K562 (cell line): ENCODE results near the gene HOXA9. TPM values are rescaled to one million over a fixed set of nuclear protein-coding genes. Genes with fewer than 3 reads are reported as not detected.

Source experiments
- ATAC-seq: fragments of 200-7000 bp; cut with Tn5 transposase; 3 replicates; pipeline ENCODE4 v1.9.1; 2020; ENCODE audit warnings: moderate library complexity
- BruUV-seq: library from RNA; stranded (reverse); fragments of 400-500 nt; replicated peaks from 2 replicates; lab custom pipeline; 2021; lab: Mats Ljungman, UMichigan
- CTCF ChIA-PET: fragments of 300-600 bp; formaldehyde crosslinking; extraction: SDS; loops from one replicate; lab custom pipeline; 2021; ENCODE audit warnings: low intra/inter-chr PET ratio; lab: Yijun Ruan, JAX
- POLR2A ChIA-PET: fragments of 300-600, 350-650 bp; sonication (Branson Sonifier 250); formaldehyde crosslinking; extraction: SDS; loops from one replicate; lab custom pipeline; 2021; ENCODE audit warnings: antibody characterized with exemption, inconsistent platforms; lab: Yijun Ruan, JAX
- DNase-seq, 4 experiments: peaks; one replicate each; pipeline versions ENCODE4 v3.0.0 to v3.0.0-alpha.2; 2011 to 2018; ENCODE audit warnings: low spot score in 3 of 4, mixed read lengths in 3 of 4; ENCODE audit errors: extremely low read depth in 1 of 4
- FAIRE-seq: peaks from 2 replicates; lab custom pipeline; 2011; peaks lifted over from hg19 to GRCh38; lab: Jason Lieb, UNC
- H2AFZ ChIP-seq: 2 replicates; pipeline ENCODE4 v1.6.0; 2011; ENCODE audit warnings: low read depth, low read length, control low read depth, inconsistent platforms
- H3K27ac ChIP-seq: fragments of 200-600 bp; 3 replicates; pipeline ENCODE4 v1.8.0; 2011; ENCODE audit warnings: low read depth, mild to moderate bottlenecking, control low read depth, inconsistent platforms, low read length, moderate library complexity, mixed read lengths; ENCODE audit errors: extremely low read depth
- H3K27me3 ChIP-seq, 2 experiments: fragments of 300-600 bp in 1 of 2; 2 replicates in 1 of 2; 3 replicates in 1 of 2; pipeline versions ENCODE4 v1.6.0 to v1.8.0; 2011; ENCODE audit warnings: inconsistent platforms in 2 of 2, low read length in 2 of 2, mild to moderate bottlenecking in 1 of 2, mixed read lengths in 1 of 2, moderate library complexity in 1 of 2; ENCODE audit not compliant: control insufficient read depth in 2 of 2, insufficient read depth in 2 of 2
- H3K36me3 ChIP-seq: fragments of 300-600 bp; 3 replicates; pipeline ENCODE4 v1.8.0; 2011; ENCODE audit warnings: mild to moderate bottlenecking, low read length, inconsistent platforms; ENCODE audit not compliant: control insufficient read depth, insufficient read depth
- H3K4me1 ChIP-seq, 2 experiments: fragments of 200-600 bp in 1 of 2; replicated peaks in 1 of 2; 2 replicates in 1 of 2; 3 replicates in 1 of 2; pipeline versions ENCODE4 v1.5.1 to v1.8.0; 2011; ENCODE audit warnings: inconsistent platforms in 2 of 2, low read length in 2 of 2, mild to moderate bottlenecking in 1 of 2, mixed read lengths in 1 of 2, moderate library complexity in 1 of 2; ENCODE audit not compliant: control insufficient read depth in 2 of 2, insufficient read depth in 2 of 2
- H3K4me2 ChIP-seq: 2 replicates; pipeline ENCODE4 v1.6.1; 2011; ENCODE audit warnings: low read length, control low read depth, inconsistent platforms, mixed read lengths; ENCODE audit not compliant: insufficient read depth
- H3K4me3 ChIP-seq: fragments of 200-600 bp; sonication (generic), shearing (Covaris generic); 2 replicates; pipeline ENCODE4 v1.5.1; 2016; ENCODE audit warnings: control low read depth, inconsistent platforms
- H3K79me2 ChIP-seq: fragments of 200-600 bp; 3 replicates; pipeline ENCODE4 v1.8.0; 2011; ENCODE audit warnings: low read length, inconsistent platforms; ENCODE audit not compliant: control insufficient read depth, insufficient read depth
- H3K9ac ChIP-seq, 2 experiments: 2 replicates each; pipeline versions ENCODE4 v1.6.0 to v1.6.1; 2011; ENCODE audit warnings: low read depth in 2 of 2, low read length in 2 of 2, control low read depth in 1 of 2, inconsistent platforms in 1 of 2, mild to moderate bottlenecking in 1 of 2, mixed read lengths in 1 of 2; ENCODE audit not compliant: insufficient read depth in 1 of 2
- H3K9me1 ChIP-seq: one replicate; pipeline ENCODE4 v1.6.0; 2011; ENCODE audit warnings: inconsistent platforms, mild to moderate bottlenecking, low read length, moderate library complexity; ENCODE audit not compliant: control insufficient read depth, insufficient read depth
- H3K9me3 ChIP-seq: replicated peaks from 2 replicates; pipeline ENCODE4 v1.5.1; 2011; ENCODE audit warnings: low read depth, low read length, inconsistent platforms; ENCODE audit not compliant: control insufficient read depth, insufficient read depth
- H4K20me1 ChIP-seq: replicated peaks from 2 replicates; pipeline ENCODE4 v1.6.1; 2011; ENCODE audit warnings: low read length, inconsistent platforms, mixed read lengths; ENCODE audit not compliant: control insufficient read depth, insufficient read depth
- GTF2E2 ChIP-seq: fragments of 200-800 bp; sonication (Bioruptor generic); IDR thresholded peaks from 2 replicates; pipeline ENCODE4 v1.6.1; 2016; ENCODE audit warnings: missing genetic modification characterization, missing compliant biosample characterization
- NCOA6 ChIP-seq: fragments of 450-650 bp; IDR thresholded peaks from 2 replicates; pipeline ENCODE4 v1.6.1; 2017; ENCODE audit warnings: mild to moderate bottlenecking
- RERE ChIP-seq: sonication (generic); formaldehyde crosslinking; IDR thresholded peaks from 2 replicates; pipeline ENCODE4 v1.8.0; 2023; ENCODE audit warnings: missing genetic modification reagents, mild to moderate bottlenecking, borderline replicate concordance
- TAF15 ChIP-seq: fragments of 200-400 bp; formaldehyde crosslinking; IDR thresholded peaks from 2 replicates; pipeline ENCODE4 v1.6.1; 2017; ENCODE audit warnings: mild to moderate bottlenecking, low read depth, low read length, moderate library complexity
- YY1 ChIP-seq, 3 experiments: IDR thresholded peaks; 2 replicates each; pipeline ENCODE4 v1.6.1; 2011; ENCODE audit warnings: low read length in 2 of 3, mild to moderate bottlenecking in 2 of 3, moderate library complexity in 2 of 3, borderline replicate concordance in 1 of 3, control low read depth in 1 of 3, low read depth in 1 of 3; ENCODE audit not compliant: insufficient read depth in 3 of 3, insufficient replicate concordance in 2 of 3, control insufficient read depth in 1 of 3, insufficient read length in 1 of 3; ENCODE audit errors: extremely low read depth in 1 of 3
- ZBTB26 ChIP-seq: fragments of 450-650 bp; formaldehyde crosslinking; IDR thresholded peaks from 2 replicates; pipeline ENCODE4 v1.4.0; 2022; ENCODE audit warnings: missing genetic modification characterization
- WGBS: fragments of 100-300 bp; shearing (Covaris generic); methylation state at CpG from one replicate; pipeline ENCODE4 v1.1.6; 2016; ENCODE audit warnings: low coverage, mixed read lengths; ENCODE audit not compliant: insufficient coverage; ENCODE audit errors: missing lambda C conversion rate; 5-methylcytosine and 5-hydroxymethylcytosine counted together
- in situ Hi-C: fragments of 300-500 bp; cut with MboI; formaldehyde crosslinking; loops from 4 replicates; pipeline ENCODE4 v1.15.0; 2018; ENCODE audit warnings: inconsistent platforms, mixed read lengths
- intact Hi-C: fragments of 100-400 bp; cut with micrococcal nuclease; formaldehyde crosslinking; loops from 2 replicates; pipeline ENCODE4 v1.14.2; 2022
- polyA plus RNA-seq, 8 experiments: library from polyadenylated mRNA; depleted of rRNA in 4 of 8; stranded (reverse) in 5 of 8; unstranded in 3 of 8; fragments of >200 nt; fragmentation: Nextera tagmentation in 2 of 8; fragmentation: Illumina TruSeq in 1 of 8; extraction: Ambion mirVana in 2 of 8; extraction: Trizol in 1 of 8; gene quantifications; 2 replicates each; pipeline versions ENCODE4 v1.2.1 to v1.2.3, GENCODE V29; 2011 to 2014; ENCODE audit warnings: inconsistent platforms in 1 of 8, missing spikeins in 1 of 8
- total RNA-seq, 7 experiments: library from RNA; depleted of rRNA in 6 of 7; stranded (reverse); fragments of >200 nt in 6 of 7; fragmentation: Illumina TruSeq in 2 of 7; extraction: Trizol in 2 of 7; gene quantifications; 2 replicates each; pipeline versions ENCODE4 v1.2.1 to v1.2.3, GENCODE V29; 2011 to 2021; ENCODE audit warnings: low replicate concordance in 1 of 7

The HOXA9 gene
- total and polyA plus RNA-seq, 9 of the 15 experiments (the other 6 are each of a cell fraction or from before 2014, with no cell fraction given): not detected

- H3K27me3 ChIP-seq: peaks cover 28 to 80% of the 10 kb centered on the region in 2 experiments
- TF ChIP-seq YY1 (IDR thresholded peaks at IDR 0.05; ENCODE audit: borderline replicate concordance in 1 of 3, control insufficient read depth in 1 of 3, extremely low read depth in 1 of 3, insufficient read depth in 3 of 3, insufficient read length in 1 of 3, insufficient replicate concordance in 2 of 3, low read depth in 1 of 3, low read length in 2 of 3) (no peak), NCOA6 (no peak), GTF2E2 (tag) (no peak), RERE (CRISPR knock-in tag) (no peak), TAF15 (no peak), ZBTB26 (CRISPR knock-in tag) (no peak)
- TF ChIP-seq, all 486 proteins: peak for 0
- BruUV-seq: no TSS peak
- Histone ChIP-seq H3K4me2 (no peak overlapping the region), H3K4me3 (no peak overlapping the region), H3K4me1 (peaks cover under 1 to 20% of the 10 kb centered on the region in 2 experiments; a peak in 2 of 5 replicates), H3K9me1 (no peaks in the 10 kb centered on the region), H3K9ac (no peak overlapping the region), H2AFZ (no peak overlapping the region), H3K36me3 (no peaks in the 10 kb centered on the region), H4K20me1 (no peaks in the 10 kb centered on the region), H3K9me3 (no peaks in the 10 kb centered on the region), H3K79me2 (no peaks in the 10 kb centered on the region), H3K27ac (no peak overlapping the region)
- WGBS: 12% methylated on average over 18 of the region's 18 CpGs
- ATAC-seq (no peak), FAIRE-seq (no peak), DNase-seq (no peak)
- ChIA-PET CTCF (interaction anchor here (0.6 kb wide), 1 partner anchor 830 kb away, joined by 5 read pairs; no protein-coding TSS in a partner anchor), POLR2A (no interaction called here)
- in situ Hi-C loops: loop anchor here (10.0 kb wide), 1 partner anchor 287 kb away; no protein-coding TSS in a partner anchor
- intact Hi-C loops: no loop called here
These were observed 24.0 kb downstream of the HOXA9 start for GRCh38 chr7:27141137-27141922.
